KMS-11 (cell line): Measurements from ENCODE around the gene FOXRED2.
"Not testable (repeated sequence)": the region's sequence is repeated elsewhere in the genome, so short reads cannot be mapped to it uniquely, and the experiment has no call there.

ENCODE experiments used
- H2AFZ ChIP-seq: fragments of 200-600 bp; sonication (generic); 2 replicates; pipeline ENCODE4 v1.6.1; 2016; ENCODE audit warnings: antibody characterized with exemption, mixed run types, low read depth
- H3K27ac ChIP-seq: fragments of 200-600 bp; sonication (generic); 2 replicates; pipeline ENCODE4 v1.6.1; 2016; ENCODE audit warnings: mild to moderate bottlenecking, mixed run types
- H3K27me3 ChIP-seq: fragments of 200-600 bp; sonication (generic); 2 replicates; pipeline ENCODE4 v1.6.1; 2017; ENCODE audit warnings: mild to moderate bottlenecking, low read depth, mixed run types, moderate library complexity; ENCODE audit not compliant: insufficient read depth
- H3K36me3 ChIP-seq: fragments of 200-600 bp; sonication (generic); 2 replicates; pipeline ENCODE4 v1.6.1; 2017; ENCODE audit warnings: mild to moderate bottlenecking, mixed run types; ENCODE audit not compliant: insufficient read depth
- H3K4me1 ChIP-seq: fragments of 200-600 bp; sonication (generic); 2 replicates; pipeline ENCODE4 v1.6.1; 2016; ENCODE audit warnings: mild to moderate bottlenecking, low read depth, mixed run types; ENCODE audit not compliant: poor library complexity, severe bottlenecking
- H3K4me2 ChIP-seq: fragments of 200-600 bp; sonication (generic); 2 replicates; pipeline ENCODE4 v1.7.0; 2016; ENCODE audit warnings: mild to moderate bottlenecking, mixed run types
- H3K4me3 ChIP-seq: fragments of 200-600 bp; sonication (generic); IDR thresholded peaks from 2 replicates; pipeline ENCODE4 v1.6.1; 2017; ENCODE audit warnings: low read depth, low read length, mixed read lengths; ENCODE audit not compliant: insufficient read depth
- H3K79me2 ChIP-seq: fragments of 200-600 bp; sonication (generic); 2 replicates; pipeline ENCODE4 v1.6.1; 2016; ENCODE audit warnings: low read depth, mixed run types; ENCODE audit not compliant: insufficient read depth
- H3K9ac ChIP-seq: fragments of 200-600 bp; sonication (generic); 2 replicates; pipeline ENCODE4 v1.6.1; 2016; ENCODE audit warnings: mild to moderate bottlenecking, mixed run types
- H4K20me1 ChIP-seq: fragments of 200-600 bp; sonication (generic); 2 replicates; pipeline ENCODE4 v1.6.1; 2016; ENCODE audit warnings: mild to moderate bottlenecking, mixed run types; ENCODE audit not compliant: insufficient read depth
- TF ChIP-seq, protein P1 (sequence below): fragments of 200-600 bp; sonication (generic); conservative IDR thresholded peaks from 2 replicates; pipeline ENCODE4 v1.6.1; 2017; ENCODE audit warnings: low read depth, mild to moderate bottlenecking, antibody characterized with exemption, low read length, moderate library complexity, mixed read lengths

Gene FOXRED2

DNA sequence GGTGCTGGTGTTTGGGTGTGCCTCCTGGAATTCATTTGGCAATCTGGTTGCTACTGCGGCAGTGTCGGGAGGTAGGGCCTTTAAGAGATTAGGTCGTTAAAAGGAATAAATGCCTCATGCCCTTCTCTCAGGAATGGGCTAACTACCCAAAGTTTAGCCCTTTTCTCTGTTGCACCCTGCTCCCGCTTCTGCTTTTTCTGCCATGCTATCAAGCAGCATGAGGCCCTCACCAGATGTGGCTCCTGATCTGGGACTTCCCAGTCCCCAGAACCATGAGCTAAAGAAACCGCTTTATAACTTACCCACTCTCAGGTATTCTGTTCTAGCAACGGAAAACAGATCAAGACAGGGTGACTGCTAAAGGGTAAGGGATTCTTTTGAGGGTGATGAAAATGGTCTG is 15.8 kb upstream of the FOXRED2 start:
- no peaks in the 10 kb centered on the region for H3K27me3 ChIP-seq
- peaks cover 44% of the 10 kb centered on the region for H3K36me3 ChIP-seq
- no peak overlapping the region for H3K27ac ChIP-seq
- no peaks in the 10 kb centered on the region for H4K20me1 ChIP-seq
- H3K4me3 ChIP-seq = no peak overlapping the region
- TF ChIP-seq, protein P1, sequence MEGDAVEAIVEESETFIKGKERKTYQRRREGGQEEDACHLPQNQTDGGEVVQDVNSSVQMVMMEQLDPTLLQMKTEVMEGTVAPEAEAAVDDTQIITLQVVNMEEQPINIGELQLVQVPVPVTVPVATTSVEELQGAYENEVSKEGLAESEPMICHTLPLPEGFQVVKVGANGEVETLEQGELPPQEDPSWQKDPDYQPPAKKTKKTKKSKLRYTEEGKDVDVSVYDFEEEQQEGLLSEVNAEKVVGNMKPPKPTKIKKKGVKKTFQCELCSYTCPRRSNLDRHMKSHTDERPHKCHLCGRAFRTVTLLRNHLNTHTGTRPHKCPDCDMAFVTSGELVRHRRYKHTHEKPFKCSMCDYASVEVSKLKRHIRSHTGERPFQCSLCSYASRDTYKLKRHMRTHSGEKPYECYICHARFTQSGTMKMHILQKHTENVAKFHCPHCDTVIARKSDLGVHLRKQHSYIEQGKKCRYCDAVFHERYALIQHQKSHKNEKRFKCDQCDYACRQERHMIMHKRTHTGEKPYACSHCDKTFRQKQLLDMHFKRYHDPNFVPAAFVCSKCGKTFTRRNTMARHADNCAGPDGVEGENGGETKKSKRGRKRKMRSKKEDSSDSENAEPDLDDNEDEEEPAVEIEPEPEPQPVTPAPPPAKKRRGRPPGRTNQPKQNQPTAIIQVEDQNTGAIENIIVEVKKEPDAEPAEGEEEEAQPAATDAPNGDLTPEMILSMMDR = no peak
- H3K9ac ChIP-seq = no peak overlapping the region
- peaks cover 13% of the 10 kb centered on the region for H3K4me1 ChIP-seq
- no peak overlapping the region for H3K4me2 ChIP-seq
- no peak overlapping the region for H2AFZ ChIP-seq
- H3K79me2 ChIP-seq = peaks cover 24% of the 10 kb centered on the region

DNA sequence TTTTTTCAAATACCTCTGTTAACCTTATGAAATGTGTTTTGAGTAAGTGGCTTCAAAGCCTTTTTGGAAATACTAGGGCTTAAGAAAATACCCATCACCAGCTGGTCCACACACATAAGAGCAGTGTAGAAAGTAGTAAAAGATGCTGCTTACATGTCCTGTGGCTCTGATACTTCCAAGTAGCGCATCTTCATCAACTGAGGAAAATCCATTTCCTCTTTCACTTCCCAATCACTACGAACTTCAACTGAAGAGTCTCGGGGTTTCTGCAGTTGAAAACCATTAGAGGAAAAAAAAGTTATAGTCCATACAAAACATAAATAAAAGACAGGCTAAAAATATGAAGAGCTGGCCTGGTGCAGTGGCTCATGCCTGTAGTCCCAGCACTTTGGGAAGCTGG is 13.6 kb upstream of the FOXRED2 start:
- Histone ChIP-seq H3K9ac (no peak overlapping the region), H3K4me3 (no peak overlapping the region), H3K4me2 (no peak overlapping the region), H3K27me3 (no peaks in the 10 kb centered on the region), H4K20me1 (no peaks in the 10 kb centered on the region), H2AFZ (no peak overlapping the region), H3K4me1 (no peaks in the 10 kb centered on the region), H3K27ac (no peak overlapping the region), H3K36me3 (peaks cover 39% of the 10 kb centered on the region; the same call in 1 of the 2 replicates), H3K79me2 (peaks cover 6% of the 10 kb centered on the region; the same call in 1 of the 2 replicates)
- TF ChIP-seq, protein P1 = no peak

DNA sequence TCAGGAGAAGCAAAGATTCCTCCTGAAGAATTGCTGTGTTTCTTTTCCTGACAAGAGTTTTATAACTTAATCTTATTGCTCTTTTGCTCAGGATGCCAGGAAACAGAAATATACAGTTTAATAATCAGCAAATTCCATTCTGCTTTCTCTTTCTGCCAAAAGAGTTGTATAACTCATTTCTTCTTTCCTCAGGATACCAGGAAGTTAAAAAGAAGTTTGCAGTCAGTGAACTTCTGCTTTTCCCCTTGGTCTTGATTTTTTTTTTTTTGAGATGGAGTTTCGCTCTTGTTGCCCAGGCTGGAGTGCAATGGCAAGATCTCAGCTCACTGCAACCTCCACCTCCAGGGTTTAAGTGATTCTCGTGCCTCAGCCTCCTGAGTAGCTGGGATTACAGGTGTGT is 13.1 kb upstream of the FOXRED2 start:
- not testable (repeated sequence) for H3K79me2 ChIP-seq, H3K9ac ChIP-seq, H3K4me2 ChIP-seq, H3K4me1 ChIP-seq, H3K27me3 ChIP-seq, H3K4me3 ChIP-seq, H4K20me1 ChIP-seq, H3K27ac ChIP-seq, H2AFZ ChIP-seq
- peaks cover 36% of the 10 kb centered on the region; the same call in 1 of the 2 replicates for H3K36me3 ChIP-seq

DNA sequence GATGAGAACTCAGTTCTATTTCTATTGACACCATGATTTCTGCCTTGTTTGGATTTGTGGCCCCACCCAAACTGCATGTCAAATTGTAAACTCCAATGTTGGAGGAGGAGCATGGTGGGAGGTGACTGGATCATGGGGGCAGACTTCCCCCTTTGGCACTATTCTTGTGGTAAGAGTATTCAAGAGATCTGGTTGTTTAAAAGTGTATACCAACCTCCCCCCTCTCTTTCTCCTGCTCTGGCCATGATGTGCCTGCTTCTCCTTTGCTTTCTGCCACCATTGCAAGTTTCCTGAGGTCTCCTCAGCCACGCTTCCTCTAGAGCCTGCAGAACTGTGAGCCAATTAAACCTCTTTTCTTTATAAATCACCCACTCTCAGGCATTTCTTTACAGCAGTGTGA is 7.9 kb upstream of the FOXRED2 start:
- Histone ChIP-seq H3K4me1 (no peaks in the 10 kb centered on the region), H3K79me2 (no peaks in the 10 kb centered on the region), H3K4me2 (no peak overlapping the region), H4K20me1 (no peaks in the 10 kb centered on the region), H3K27me3 (no peaks in the 10 kb centered on the region), H3K9ac (no peak overlapping the region), H3K4me3 (no peak overlapping the region), H3K27ac (no peak overlapping the region), H2AFZ (no peak overlapping the region), H3K36me3 (peaks cover 31% of the 10 kb centered on the region; the same call in 1 of the 2 replicates)
- TF ChIP-seq, protein P1 = no peak

DNA sequence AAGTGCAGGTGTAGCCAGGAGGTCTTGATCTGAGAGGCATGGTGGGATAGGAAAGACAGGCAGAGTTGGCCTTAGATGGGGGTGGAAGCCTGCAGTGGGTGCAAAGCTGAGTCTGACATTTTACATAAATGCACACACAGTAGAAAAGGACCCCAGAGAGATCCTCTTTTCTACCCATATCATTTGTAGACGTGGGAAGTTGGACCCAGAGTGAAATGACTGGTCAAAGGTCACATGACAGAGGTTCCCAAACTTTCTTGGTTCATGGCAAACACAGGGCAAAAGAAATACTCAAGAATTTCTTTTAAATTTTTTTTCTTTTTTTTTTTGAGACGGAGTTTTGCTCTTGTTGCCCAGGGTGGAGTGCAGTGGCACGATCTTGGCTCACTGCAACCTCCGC is 6.2 kb upstream of the FOXRED2 start:
- H3K27ac ChIP-seq = no peak overlapping the region
- H3K36me3 ChIP-seq = peaks cover 16% of the 10 kb centered on the region; the same call in 1 of the 2 replicates
- no peak overlapping the region for H2AFZ ChIP-seq
- H3K79me2 ChIP-seq = no peaks in the 10 kb centered on the region
- TF ChIP-seq, protein P1 = no peak
- H3K27me3 ChIP-seq = no peaks in the 10 kb centered on the region
- no peaks in the 10 kb centered on the region for H3K4me1 ChIP-seq
- no peaks in the 10 kb centered on the region for H4K20me1 ChIP-seq
- no peak overlapping the region for H3K4me3 ChIP-seq
- H3K9ac ChIP-seq = no peak overlapping the region
- H3K4me2 ChIP-seq = no peak overlapping the region
